HCT116 (cell line): ENCODE measurements around the gene MEGF10. TPM values are rescaled to one million over a fixed set of nuclear protein-coding genes. Genes with fewer than 3 reads are reported as not detected.

Source experiments
- ATAC-seq: fragments of 200-7000 bp; cut with Tn5 transposase; 2 replicates; pipeline ENCODE4 v1.9.1; 2020; ENCODE audit warnings: mild to moderate bottlenecking, moderate library complexity
- BruUV-seq: library from RNA; stranded (reverse); fragments of 400-500 nt; replicated peaks from 2 replicates; lab custom pipeline; 2021; lab: Mats Ljungman, UMichigan
- CTCF ChIA-PET: fragments of 300-600 bp; sonication (Branson Sonifier 250); formaldehyde crosslinking; loops from one replicate; lab custom pipeline; 2021; ENCODE audit warnings: antibody characterized with exemption; lab: Charles Lee
- POLR2A ChIA-PET: fragments of 300-600, 350-600 bp; sonication (Branson Sonifier 250); formaldehyde crosslinking; loops from one replicate; lab custom pipeline; 2021; ENCODE audit warnings: antibody characterized with exemption; lab: Charles Lee
- RAD21 ChIA-PET, 2 experiments: fragments of 300-600 bp; sonication (Branson Sonifier 250); formaldehyde crosslinking; loops; one replicate each; lab custom pipeline; 2023; ENCODE audit warnings: low total read pairs in 2 of 2; ENCODE audit not compliant: uncharacterized antibody in 2 of 2, unreplicated experiment in 2 of 2, low non-redundant PET in 1 of 2; lab: Charles Lee
- DNase-seq: peaks from one replicate; pipeline ENCODE4 v3.0.0-alpha.2; 2010; ENCODE audit warnings: low read depth, low spot score
- H2AFZ ChIP-seq: fragments of 200-600 bp; shearing (Covaris generic), sonication (generic); 2 replicates; pipeline ENCODE4 v1.6.1; 2017; ENCODE audit warnings: low read depth, mixed run types, mixed read lengths, antibody characterized with exemption, low read length; ENCODE audit not compliant: poor library complexity, severe bottlenecking
- H3K27ac ChIP-seq: 2 replicates; pipeline ENCODE4 v1.5.1; 2012; ENCODE audit warnings: low read depth, low read length
- H3K27me3 ChIP-seq: fragments of 200-600 bp; sonication (generic); 2 replicates; pipeline ENCODE4 v1.6.1; 2016; ENCODE audit warnings: mixed run types, low read length, mixed read lengths; ENCODE audit not compliant: insufficient read depth
- H3K36me3 ChIP-seq, 2 experiments: fragments of 200-500 bp in 1 of 2; fragments of 200-600 bp in 1 of 2; sonication (Bioruptor generic) in 1 of 2; sonication (generic) in 1 of 2; 2 replicates each; pipeline versions ENCODE4 v1.5.1 to v1.6.1; 2014 to 2016; ENCODE audit warnings: low read length in 2 of 2, inconsistent platforms in 1 of 2, mixed read lengths in 1 of 2, mixed run types in 1 of 2; ENCODE audit not compliant: insufficient read depth in 2 of 2, control insufficient read depth in 1 of 2
- H3K4me1 ChIP-seq, 2 experiments: fragments of 200-600 bp in 1 of 2; sonication (generic) in 1 of 2; 2 replicates each; pipeline versions ENCODE4 v1.5.1 to v1.6.1; 2012 to 2017; ENCODE audit warnings: low read length in 2 of 2, inconsistent platforms in 1 of 2, mild to moderate bottlenecking in 1 of 2, mixed read lengths in 1 of 2, mixed run types in 1 of 2, moderate library complexity in 1 of 2; ENCODE audit not compliant: insufficient read depth in 2 of 2, control insufficient read depth in 1 of 2
- H3K4me2 ChIP-seq: fragments of 200-600 bp; sonication (generic); 2 replicates; pipeline ENCODE4 v1.6.1; 2017; ENCODE audit warnings: mixed run types, low read length, mixed read lengths
- H3K4me3 ChIP-seq, 2 experiments: fragments of 200-600 bp in 1 of 2; sonication (generic) in 1 of 2; replicated peaks in 1 of 2; 2 replicates each; pipeline ENCODE4 v1.5.1; 2011 to 2016; ENCODE audit warnings: low read length in 2 of 2, control low read depth in 1 of 2, low read depth in 1 of 2, mild to moderate bottlenecking in 1 of 2, mixed read lengths in 1 of 2, mixed run types in 1 of 2
- H3K79me2 ChIP-seq: fragments of 200-600 bp; sonication (generic); 2 replicates; pipeline ENCODE4 v1.6.1; 2017; ENCODE audit warnings: mild to moderate bottlenecking, mixed run types, low read length, moderate library complexity, mixed read lengths; ENCODE audit not compliant: insufficient read depth
- H3K9ac ChIP-seq: fragments of 200-600 bp; sonication (generic); 2 replicates; pipeline ENCODE4 v1.6.1; 2016; ENCODE audit warnings: low read length, mixed read lengths
- H3K9me2 ChIP-seq: fragments of 200-600 bp; sonication (generic), shearing (Covaris generic); 2 replicates; pipeline ENCODE4 v1.6.1; 2017; ENCODE audit warnings: mixed run types, mild to moderate bottlenecking, moderate library complexity; ENCODE audit not compliant: insufficient read depth
- H3K9me3 ChIP-seq, 2 experiments: fragments of 200-500 bp in 1 of 2; fragments of 200-600 bp in 1 of 2; sonication (Bioruptor generic) in 1 of 2; sonication (generic) in 1 of 2; 2 replicates each; pipeline ENCODE4 v1.6.1; 2014 to 2017; ENCODE audit warnings: low read length in 2 of 2, mixed read lengths in 2 of 2, inconsistent platforms in 1 of 2, low read depth in 1 of 2, mild to moderate bottlenecking in 1 of 2, mixed run types in 1 of 2, moderate library complexity in 1 of 2; ENCODE audit not compliant: control insufficient read depth in 1 of 2, insufficient read depth in 1 of 2
- H4K20me1 ChIP-seq: fragments of 200-600 bp; sonication (generic), shearing (Covaris generic); 2 replicates; pipeline ENCODE4 v1.6.1; 2017; ENCODE audit warnings: mixed run types, mild to moderate bottlenecking, moderate library complexity; ENCODE audit not compliant: insufficient read depth
- ELF1 ChIP-seq: IDR thresholded peaks from 2 replicates; pipeline ENCODE4 v1.6.1; 2012; ENCODE audit warnings: low read depth, borderline replicate concordance
- TCF7L2 ChIP-seq: IDR thresholded peaks from 2 replicates; pipeline ENCODE4 v1.7.0; 2011; ENCODE audit warnings: borderline replicate concordance, inconsistent platforms; ENCODE audit not compliant: insufficient read depth, insufficient read length; ENCODE audit errors: extremely low read depth
- ZFX ChIP-seq: fragments of 450-650 bp; IDR thresholded peaks from 2 replicates; pipeline ENCODE4 v1.6.1; 2017
- intact Hi-C: fragments of 100-400 bp; cut with micrococcal nuclease; formaldehyde crosslinking; loops from 2 replicates; pipeline ENCODE4 v1.10.0; 2022
- total RNA-seq: library from RNA; stranded (reverse); gene quantifications from one replicate; pipeline ENCODE4 v1.2.1, GENCODE V29; 2021; ENCODE audit not compliant: unreplicated experiment
- TF ChIP-seq, protein P1 (sequence below), 3 experiments: fragments of 200-600 bp in 1 of 3; sonication (generic) in 1 of 3; IDR thresholded peaks in 2 of 3; conservative IDR thresholded peaks in 1 of 3; 2 replicates each; pipeline ENCODE4 v1.5.1; 2012 to 2017; ENCODE audit warnings: low read depth in 2 of 3, low read length in 2 of 3, antibody characterized with exemption in 1 of 3, borderline replicate concordance in 1 of 3, control low read depth in 1 of 3, mild to moderate bottlenecking in 1 of 3, mixed read lengths in 1 of 3, mixed run types in 1 of 3, moderate library complexity in 1 of 3; ENCODE audit not compliant: insufficient read depth in 1 of 3
- TF ChIP-seq, protein P2 (sequence below): IDR thresholded peaks from 2 replicates; pipeline ENCODE4 v1.6.1; 2012

MEGF10 gene
- total RNA-seq, 1 experiment from 2014 or later: 0.02 TPM

DNA sequence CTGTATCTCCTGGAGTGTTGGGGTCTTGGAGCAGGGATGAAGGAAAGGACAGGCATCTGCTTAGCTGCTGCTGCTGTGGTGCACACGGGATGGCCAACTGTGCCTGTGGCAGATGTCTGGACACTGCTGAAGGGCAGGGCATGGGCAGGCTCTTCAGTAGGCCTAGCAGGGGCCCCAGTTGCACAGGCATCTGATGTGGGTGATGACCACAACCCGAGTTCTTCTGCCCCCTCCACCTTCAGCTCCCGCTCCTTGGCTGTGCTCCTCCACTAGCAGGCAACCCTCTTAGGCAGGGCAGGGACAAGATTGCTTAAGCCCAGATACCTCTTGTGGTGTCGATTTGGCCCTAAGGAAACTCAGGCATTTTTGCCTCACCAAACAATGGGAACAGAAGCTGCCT is 9.0 kb upstream of the MEGF10 start:
- Histone ChIP-seq H3K9me3 (no peaks in the 10 kb centered on the region), H3K79me2 (no peaks in the 10 kb centered on the region), H3K4me2 (no peak overlapping the region), H3K9ac (no peak overlapping the region), H3K4me1 (no peaks in the 10 kb centered on the region), H4K20me1 (no peaks in the 10 kb centered on the region), H3K4me3 (no peak overlapping the region), H3K27ac (no peak overlapping the region), H3K36me3 (no peaks in the 10 kb centered on the region), H3K9me2 (no peaks in the 10 kb centered on the region), H3K27me3 (no peaks in the 10 kb centered on the region), H2AFZ (no peak overlapping the region)
- TF ChIP-seq TCF7L2: no peak
- BruUV-seq: no TSS peak
- intact Hi-C loops: no loop called here
- ChIA-PET CTCF (no interaction called here), POLR2A (no interaction called here), RAD21 (no interaction called here)
- DNase-seq (no peak), ATAC-seq (no peak)

DNA sequence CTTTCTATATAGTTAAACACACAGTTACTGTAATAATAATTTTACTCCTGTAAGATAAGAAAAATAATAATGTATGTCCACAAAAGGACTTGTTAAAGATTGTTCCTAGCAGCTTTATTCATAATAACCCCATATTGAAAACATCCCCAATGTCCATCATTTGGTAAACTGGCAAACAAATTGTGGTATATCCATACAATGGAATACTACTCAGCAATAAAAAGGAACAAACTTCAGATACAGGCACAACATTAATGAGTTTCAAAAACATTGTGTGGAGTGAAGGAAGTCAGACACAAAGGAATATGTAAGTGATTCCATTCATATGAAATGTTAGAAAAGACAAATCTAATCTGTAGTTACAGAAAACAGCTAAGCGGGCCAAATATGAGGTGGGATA is 1.9 kb upstream of the MEGF10 start:
- H3K27ac ChIP-seq: no peak overlapping the region
- no peaks in the 10 kb centered on the region for H3K27me3 ChIP-seq
- ChIA-PET POLR2A (no interaction called here), RAD21 (no interaction called here), CTCF (no interaction called here)
- H3K9me3 ChIP-seq: no peaks in the 10 kb centered on the region
- intact Hi-C loops: no loop called here
- no peak overlapping the region for H2AFZ ChIP-seq
- no peaks in the 10 kb centered on the region for H3K4me1 ChIP-seq
- DNase-seq (no peak), ATAC-seq (no peak)
- no TSS peak for BruUV-seq
- H3K4me2 ChIP-seq: no peak overlapping the region
- H3K79me2 ChIP-seq: no peaks in the 10 kb centered on the region
- H4K20me1 ChIP-seq: no peaks in the 10 kb centered on the region
- H3K36me3 ChIP-seq: no peaks in the 10 kb centered on the region
- H3K9ac ChIP-seq: no peak overlapping the region
- TF ChIP-seq ELF1 (no peak), ZFX (no peak)
- TF ChIP-seq, protein P1, sequence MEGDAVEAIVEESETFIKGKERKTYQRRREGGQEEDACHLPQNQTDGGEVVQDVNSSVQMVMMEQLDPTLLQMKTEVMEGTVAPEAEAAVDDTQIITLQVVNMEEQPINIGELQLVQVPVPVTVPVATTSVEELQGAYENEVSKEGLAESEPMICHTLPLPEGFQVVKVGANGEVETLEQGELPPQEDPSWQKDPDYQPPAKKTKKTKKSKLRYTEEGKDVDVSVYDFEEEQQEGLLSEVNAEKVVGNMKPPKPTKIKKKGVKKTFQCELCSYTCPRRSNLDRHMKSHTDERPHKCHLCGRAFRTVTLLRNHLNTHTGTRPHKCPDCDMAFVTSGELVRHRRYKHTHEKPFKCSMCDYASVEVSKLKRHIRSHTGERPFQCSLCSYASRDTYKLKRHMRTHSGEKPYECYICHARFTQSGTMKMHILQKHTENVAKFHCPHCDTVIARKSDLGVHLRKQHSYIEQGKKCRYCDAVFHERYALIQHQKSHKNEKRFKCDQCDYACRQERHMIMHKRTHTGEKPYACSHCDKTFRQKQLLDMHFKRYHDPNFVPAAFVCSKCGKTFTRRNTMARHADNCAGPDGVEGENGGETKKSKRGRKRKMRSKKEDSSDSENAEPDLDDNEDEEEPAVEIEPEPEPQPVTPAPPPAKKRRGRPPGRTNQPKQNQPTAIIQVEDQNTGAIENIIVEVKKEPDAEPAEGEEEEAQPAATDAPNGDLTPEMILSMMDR (IDR thresholded peaks at IDR 0.05 in 2 of 3, conservative IDR thresholded peaks at IDR 0.05 in 1 of 3; ENCODE audit: borderline replicate concordance in 1 of 3, insufficient read depth in 1 of 3, low read depth in 2 of 3, low read length in 2 of 3): no peak
- TF ChIP-seq, protein P2, sequence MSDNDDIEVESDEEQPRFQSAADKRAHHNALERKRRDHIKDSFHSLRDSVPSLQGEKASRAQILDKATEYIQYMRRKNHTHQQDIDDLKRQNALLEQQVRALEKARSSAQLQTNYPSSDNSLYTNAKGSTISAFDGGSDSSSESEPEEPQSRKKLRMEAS: no peak
- no peak overlapping the region for H3K4me3 ChIP-seq
- H3K9me2 ChIP-seq: no peaks in the 10 kb centered on the region
